ENCODE data around the gene DPEP1.

The DPEP1 gene

DNA sequence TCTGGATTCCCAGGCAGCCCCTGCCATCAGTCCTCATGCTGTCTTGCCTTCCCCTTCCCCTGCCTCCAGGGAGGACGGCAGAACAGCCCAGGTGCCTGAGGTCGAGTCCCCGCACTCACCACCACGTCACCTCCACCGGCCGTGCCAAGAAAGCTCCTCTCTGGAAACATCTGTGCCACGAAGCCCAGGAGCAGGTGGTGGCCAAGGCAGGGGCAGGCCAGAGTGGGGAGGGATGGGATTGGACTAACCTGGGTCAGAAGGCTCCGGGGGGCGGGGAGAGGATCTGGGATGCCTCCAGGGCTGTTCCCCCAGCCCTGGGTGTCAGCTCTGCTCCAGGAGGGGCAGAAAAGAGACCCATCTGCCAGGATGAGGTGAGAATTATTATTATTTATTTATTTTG is 7.4 kb upstream of the DPEP1 start:
- H3K4me1 ChIP-seq, result peaks cover 12% of the 10 kb centered on the region
- no peak for DNase-seq
- H3K4me3 ChIP-seq (ENCODE audit: low read depth, low read length), result no peak overlapping the region
- no peaks in the 10 kb centered on the region for H3K27me3 ChIP-seq
- H3K36me3 ChIP-seq, result no peaks in the 10 kb centered on the region
- TF ChIP-seq, protein P1, sequence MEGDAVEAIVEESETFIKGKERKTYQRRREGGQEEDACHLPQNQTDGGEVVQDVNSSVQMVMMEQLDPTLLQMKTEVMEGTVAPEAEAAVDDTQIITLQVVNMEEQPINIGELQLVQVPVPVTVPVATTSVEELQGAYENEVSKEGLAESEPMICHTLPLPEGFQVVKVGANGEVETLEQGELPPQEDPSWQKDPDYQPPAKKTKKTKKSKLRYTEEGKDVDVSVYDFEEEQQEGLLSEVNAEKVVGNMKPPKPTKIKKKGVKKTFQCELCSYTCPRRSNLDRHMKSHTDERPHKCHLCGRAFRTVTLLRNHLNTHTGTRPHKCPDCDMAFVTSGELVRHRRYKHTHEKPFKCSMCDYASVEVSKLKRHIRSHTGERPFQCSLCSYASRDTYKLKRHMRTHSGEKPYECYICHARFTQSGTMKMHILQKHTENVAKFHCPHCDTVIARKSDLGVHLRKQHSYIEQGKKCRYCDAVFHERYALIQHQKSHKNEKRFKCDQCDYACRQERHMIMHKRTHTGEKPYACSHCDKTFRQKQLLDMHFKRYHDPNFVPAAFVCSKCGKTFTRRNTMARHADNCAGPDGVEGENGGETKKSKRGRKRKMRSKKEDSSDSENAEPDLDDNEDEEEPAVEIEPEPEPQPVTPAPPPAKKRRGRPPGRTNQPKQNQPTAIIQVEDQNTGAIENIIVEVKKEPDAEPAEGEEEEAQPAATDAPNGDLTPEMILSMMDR (IDR thresholded peaks at IDR 0.05; ENCODE audit: low read depth, low read length), result no peak
- H3K9me3 ChIP-seq, result no peaks in the 10 kb centered on the region

DNA sequence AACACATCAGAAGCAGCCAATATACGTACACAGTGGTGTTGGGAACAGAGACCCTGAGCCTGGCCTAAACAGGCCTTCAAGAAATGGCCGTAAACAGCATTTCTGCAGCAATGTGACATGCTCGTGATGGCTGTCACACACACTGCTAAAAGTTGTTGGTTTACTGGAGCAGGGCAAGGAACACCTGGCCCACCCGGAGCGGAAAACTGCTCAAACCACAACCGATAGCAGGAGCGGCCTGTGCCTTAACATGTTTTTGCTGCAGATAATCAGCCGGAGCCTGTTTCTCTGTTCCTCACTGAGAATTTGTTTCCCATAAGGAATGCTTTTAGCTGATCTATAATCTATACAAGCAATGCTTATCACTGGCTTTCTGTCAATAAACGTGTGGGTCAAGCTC is 6.0 kb upstream of the DPEP1 start:
- no peak for DNase-seq
- Histone ChIP-seq H3K36me3 (no peaks in the 10 kb centered on the region), H3K9me3 (no peaks in the 10 kb centered on the region), H3K4me3 (ENCODE audit: low read depth, low read length) (no peak overlapping the region), H3K27me3 (no peaks in the 10 kb centered on the region), H3K4me1 (peaks cover 9% of the 10 kb centered on the region)
- TF ChIP-seq, protein P1 (IDR thresholded peaks at IDR 0.05; ENCODE audit: low read depth, low read length), result no peak

DNA sequence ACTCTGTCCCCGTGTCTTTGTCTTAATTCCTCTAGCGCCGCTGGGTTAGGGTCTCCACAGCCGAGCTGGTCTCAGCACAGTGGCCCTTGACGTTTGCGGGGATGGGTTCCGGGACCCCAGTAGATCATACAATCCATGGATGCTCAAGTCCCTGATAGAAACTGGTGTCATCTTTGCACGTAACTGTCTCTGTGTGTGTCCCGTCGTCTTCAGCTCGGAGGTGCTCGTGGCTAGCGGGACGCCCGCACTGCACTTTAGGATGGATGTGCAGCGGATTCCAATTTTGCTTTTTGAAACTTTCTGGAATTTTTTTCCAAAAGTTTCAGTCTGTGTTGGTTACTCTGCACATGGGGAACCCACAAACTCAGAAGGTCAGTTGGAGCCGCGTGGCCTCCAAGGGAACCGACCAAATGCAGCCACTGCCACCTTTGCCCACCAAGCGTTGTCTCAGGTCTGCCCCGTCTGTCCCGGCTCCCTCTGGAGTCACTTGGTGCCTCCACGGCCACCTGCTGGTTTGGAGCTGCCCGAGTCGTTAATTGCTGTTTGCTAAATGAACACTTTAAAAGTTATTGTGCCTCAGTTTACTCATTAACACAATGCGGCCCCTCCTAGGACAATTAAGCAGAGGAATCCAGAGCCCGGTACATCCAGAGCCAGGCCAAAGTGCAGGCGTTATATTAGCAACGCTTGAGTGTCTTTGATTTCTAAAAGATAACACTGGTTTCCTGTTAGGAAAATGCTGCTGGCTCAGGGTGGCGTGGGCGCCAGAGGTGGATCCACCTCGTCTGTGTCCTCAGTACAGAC is 5.3 kb upstream of the DPEP1 start:
- Histone ChIP-seq H3K36me3 (no peaks in the 10 kb centered on the region), H3K9me3 (no peaks in the 10 kb centered on the region), H3K27me3 (no peaks in the 10 kb centered on the region), H3K4me1 (peaks cover 9% of the 10 kb centered on the region), H3K4me3 (ENCODE audit: low read depth, low read length) (no peak overlapping the region)
- no peak for DNase-seq
- TF ChIP-seq, protein P1 (IDR thresholded peaks at IDR 0.05; ENCODE audit: low read depth, low read length), result no peak

DNA sequence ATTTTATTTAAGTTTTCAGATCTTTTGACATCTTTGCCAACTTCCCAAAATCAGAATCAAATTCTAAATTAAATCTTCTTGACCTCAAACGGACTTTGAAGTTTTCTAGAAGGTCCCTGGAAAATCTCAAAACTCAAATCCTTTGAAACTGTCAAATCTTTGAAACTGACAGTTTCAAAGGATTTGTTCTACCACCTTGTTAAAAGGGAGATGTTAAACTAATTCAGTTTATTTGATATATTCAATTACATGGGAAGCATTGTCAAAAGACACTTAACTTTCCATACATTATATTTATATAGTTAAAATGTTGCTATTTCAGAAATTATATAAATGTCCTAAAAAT is 3.4 kb upstream of the DPEP1 start:
- H3K4me1 ChIP-seq, result peaks cover 9% of the 10 kb centered on the region
- no peak for DNase-seq
- H3K9me3 ChIP-seq, result no peaks in the 10 kb centered on the region
- H3K27me3 ChIP-seq, result no peaks in the 10 kb centered on the region
- TF ChIP-seq, protein P1 (IDR thresholded peaks at IDR 0.05; ENCODE audit: low read depth, low read length), result no peak
- no peaks in the 10 kb centered on the region for H3K36me3 ChIP-seq
- no peak overlapping the region for H3K4me3 ChIP-seq (ENCODE audit: low read depth, low read length)

DNA sequence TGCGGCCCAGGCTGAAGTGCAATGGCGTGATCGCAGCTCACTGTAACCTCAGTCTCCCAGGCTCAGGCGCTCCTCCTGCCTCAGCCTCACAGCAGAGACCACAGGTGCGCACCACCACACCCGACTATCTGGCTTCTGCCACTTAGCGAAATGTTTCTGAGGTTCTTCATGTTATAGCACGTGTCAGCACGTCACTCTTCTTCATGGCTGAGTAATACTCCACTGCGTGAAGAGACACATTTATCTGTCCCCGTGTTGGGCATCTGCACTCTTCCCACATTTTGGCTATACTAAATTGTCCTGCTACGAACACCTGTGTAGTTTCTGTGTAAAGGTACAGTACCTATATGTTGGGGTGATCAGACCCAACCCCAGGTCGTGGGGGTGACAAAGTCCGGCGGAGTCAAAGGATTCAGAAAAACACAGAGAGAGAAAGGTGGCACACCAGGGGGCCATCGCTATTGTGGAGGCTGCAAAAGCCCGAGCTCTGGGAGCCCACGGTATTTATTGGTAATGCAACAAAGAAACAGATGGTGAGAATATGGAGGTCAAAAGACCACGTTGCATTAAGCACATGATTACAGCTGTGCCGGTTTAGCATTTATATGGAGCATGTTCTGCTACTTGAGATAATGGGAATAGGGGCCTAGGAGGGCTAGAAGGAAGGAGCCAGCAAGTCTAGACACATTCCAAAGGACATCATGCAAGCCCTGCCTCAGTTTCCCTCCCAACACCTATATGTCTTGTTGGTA is 851 bp upstream of the DPEP1 start:
- no peaks in the 10 kb centered on the region for H3K36me3 ChIP-seq
- DNase-seq, result no peak
- H3K4me1 ChIP-seq, result peaks cover 9% of the 10 kb centered on the region
- H3K4me3 ChIP-seq (ENCODE audit: low read depth, low read length), result no peak overlapping the region
- H3K9me3 ChIP-seq, result no peaks in the 10 kb centered on the region
- TF ChIP-seq, protein P1 (IDR thresholded peaks at IDR 0.05; ENCODE audit: low read depth, low read length), result no peak
- H3K27me3 ChIP-seq, result no peaks in the 10 kb centered on the region

DNA sequence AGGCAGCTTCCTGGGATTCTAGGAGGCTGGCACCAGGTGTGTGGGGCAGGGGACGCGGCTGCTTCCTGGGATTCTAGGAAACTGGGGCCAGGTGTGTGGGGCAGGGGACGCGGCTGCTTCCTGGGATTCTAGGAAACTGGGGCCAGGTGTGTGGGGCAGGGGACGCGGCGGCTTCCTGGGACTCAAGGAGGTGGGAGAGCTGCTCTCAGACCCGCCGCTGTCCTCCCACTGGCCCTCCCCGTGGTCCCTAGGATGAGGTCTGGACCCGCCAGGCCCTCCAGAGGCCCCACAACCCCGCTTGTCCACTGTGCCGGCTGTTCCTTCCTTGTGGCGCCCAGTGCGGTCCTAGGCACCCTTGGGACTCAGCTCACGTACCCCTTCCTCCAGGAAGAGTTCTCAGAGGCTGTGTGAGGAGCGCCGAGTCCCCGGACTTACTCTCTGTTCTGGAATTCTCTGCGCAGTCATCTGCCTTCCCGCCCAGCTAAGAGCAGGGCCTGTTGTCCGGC is 565 bp downstream of the DPEP1 start:
- Histone ChIP-seq H3K36me3 (no peaks in the 10 kb centered on the region), H3K9me3 (no peaks in the 10 kb centered on the region), H3K4me1 (no peaks in the 10 kb centered on the region; the same call in 1 of the 2 replicates), H3K27me3 (no peaks in the 10 kb centered on the region), H3K4me3 (ENCODE audit: low read depth, low read length) (no peak overlapping the region)
- TF ChIP-seq, protein P1 (IDR thresholded peaks at IDR 0.05; ENCODE audit: low read depth, low read length), result no peak
- no peak for DNase-seq

Measured in BE2C (cell line).